Measurements from ENCODE around the gene CENPQ.

Gene CENPQ

DNA sequence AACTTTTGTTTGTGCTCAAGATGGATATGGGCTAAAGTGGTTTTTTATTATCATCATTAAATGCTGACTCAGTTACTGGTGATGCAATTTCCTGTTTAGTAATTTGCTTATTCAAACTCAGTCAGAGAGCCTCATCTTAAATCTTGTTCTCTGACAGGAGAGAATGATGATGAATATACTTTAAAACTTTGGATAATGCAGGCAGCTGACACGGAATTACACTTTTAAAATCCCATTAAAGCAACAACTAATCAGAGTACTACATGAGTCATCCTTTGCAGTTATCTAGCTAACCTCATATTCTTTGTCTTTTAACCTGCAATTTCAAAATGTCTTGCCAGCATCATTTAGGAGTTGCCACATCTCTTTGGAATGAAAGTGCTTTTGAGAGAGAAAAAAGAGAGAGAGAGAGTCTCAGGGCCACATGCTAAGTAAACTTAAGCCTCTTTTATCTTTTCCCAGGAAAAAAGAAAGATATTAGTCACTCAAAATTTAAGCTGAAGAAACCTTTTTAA lies 78.1 kb downstream of the CENPQ start:
- peaks cover 7% of the 10 kb centered on the region for H3K27me3 Mint-ChIP-seq
- no peaks in the 10 kb centered on the region for H3K4me1 Mint-ChIP-seq
- no peak for DNase-seq
- no peaks in the 10 kb centered on the region for H3K36me3 Mint-ChIP-seq
- CTCF ChIA-PET, result interaction anchor here (1.2 kb wide), 1 partner anchor 66 kb away, joined by 3 read pairs; no protein-coding TSS in a partner anchor
- no peaks in the 10 kb centered on the region for H3K9me3 Mint-ChIP-seq
- no peak overlapping the region for H3K27ac Mint-ChIP-seq
- H3K4me3 Mint-ChIP-seq, result no peak overlapping the region

DNA sequence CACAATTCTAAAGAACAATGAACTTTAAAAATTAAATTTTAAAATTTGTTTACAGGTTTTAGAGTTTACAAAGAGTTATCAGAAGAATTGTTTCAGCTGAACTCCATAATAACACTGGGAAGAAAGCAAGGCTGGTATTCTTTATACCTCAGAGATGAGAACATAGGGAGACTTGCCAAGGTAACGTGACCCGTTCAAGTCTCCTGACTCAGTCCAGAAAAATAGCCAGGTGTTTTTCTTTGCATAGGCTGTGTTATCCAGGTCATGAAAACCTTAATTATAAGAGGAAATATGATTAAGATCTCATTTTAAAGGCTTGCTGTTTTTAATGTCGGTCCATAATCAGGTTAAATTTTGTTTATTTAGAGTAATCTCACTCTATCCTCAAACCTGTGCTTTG lies 78.8 kb downstream of the CENPQ start:
- Mint-ChIP-seq H3K9me3 (no peaks in the 10 kb centered on the region), H3K27ac (no peak overlapping the region), H3K4me1 (no peaks in the 10 kb centered on the region), H3K27me3 (peaks cover 7% of the 10 kb centered on the region), H3K36me3 (no peaks in the 10 kb centered on the region), H3K4me3 (no peak overlapping the region)
- no peak for DNase-seq
- CTCF ChIA-PET, result interaction anchor here (1.4 kb wide), 1 partner anchor 65 kb away, joined by 3 read pairs; no protein-coding TSS in a partner anchor

Data from activated naive CD4-positive, alpha-beta T cell treated with anti-CD3 and anti-CD28 coated beads, Interleukin-2, amount 10 ng/mL, durations not matched to agents 7 days and 5 days (primary cell).